GM12878 (cell line): ENCODE results near the gene CALD1. TPM values are rescaled to one million over a fixed set of nuclear protein-coding genes. Genes with fewer than 3 reads are reported as not detected.

Source experiments
- ATAC-seq: fragments of 200-7000 bp; cut with Tn5 transposase; 3 replicates; pipeline ENCODE4 v1.9.1; 2020; ENCODE audit warnings: mild to moderate bottlenecking, moderate library complexity
- BruUV-seq: library from RNA; stranded (reverse); fragments of 400-500 nt; replicated peaks from 2 replicates; lab custom pipeline; 2021; lab: Mats Ljungman, UMichigan
- CTCF ChIA-PET: fragments of 300-600 bp; sonication (Branson Sonifier 250); formaldehyde crosslinking; extraction: SDS; loops from one replicate; lab custom pipeline; 2021; ENCODE audit warnings: inconsistent platforms; lab: Yijun Ruan, JAX
- POLR2A ChIA-PET: fragments of 350-600 bp; formaldehyde crosslinking; extraction: SDS; loops from one replicate; lab custom pipeline; 2021; ENCODE audit warnings: inconsistent platforms; lab: Charles Lee
- RAD21 ChIA-PET: fragments of 300-600 bp; sonication (Branson Sonifier 250); formaldehyde crosslinking; loops from one replicate; lab custom pipeline; 2023; ENCODE audit warnings: antibody characterized with exemption; ENCODE audit not compliant: unreplicated experiment; lab: Charles Lee
- SMC1A ChIA-PET: fragments of 300-600 bp; sonication (Branson Sonifier 250); formaldehyde crosslinking; loops from one replicate; lab custom pipeline; 2023; ENCODE audit not compliant: unreplicated experiment, uncharacterized antibody; lab: Charles Lee
- DNase-seq: peaks from one replicate; pipeline ENCODE4 v3.0.0-alpha.2; 2011; ENCODE audit warnings: low read depth, low spot score
- FAIRE-seq: peaks from 3 replicates; lab custom pipeline; 2011; peaks lifted over from hg19 to GRCh38; lab: Jason Lieb, UNC
- H2AFZ ChIP-seq: 2 replicates; pipeline ENCODE4 v1.6.0; 2011; ENCODE audit warnings: low read depth, low read length, control low read depth; ENCODE audit not compliant: control insufficient read depth
- H3K27ac ChIP-seq: 2 replicates; pipeline ENCODE4 v1.5.1; 2011; ENCODE audit warnings: control low read depth; ENCODE audit not compliant: control insufficient read depth, insufficient read depth
- H3K27me3 ChIP-seq, 2 experiments: replicated peaks in 1 of 2; 2 replicates each; pipeline versions ENCODE4 v1.6.0 to v1.6.1; 2011; ENCODE audit warnings: low read length in 1 of 2; ENCODE audit not compliant: control insufficient read depth in 2 of 2, insufficient read depth in 2 of 2
- H3K36me3 ChIP-seq, 2 experiments: 2 replicates each; pipeline ENCODE4 v1.5.1; 2011; ENCODE audit warnings: low read length in 1 of 2; ENCODE audit not compliant: control insufficient read depth in 2 of 2, insufficient read depth in 2 of 2
- H3K4me1 ChIP-seq: 2 replicates; pipeline ENCODE4 v1.6.1; 2011; ENCODE audit warnings: mild to moderate bottlenecking, low read length, moderate library complexity, mixed read lengths; ENCODE audit not compliant: control insufficient read depth, insufficient read depth
- H3K4me2 ChIP-seq: 2 replicates; pipeline ENCODE4 v1.6.0; 2011; ENCODE audit warnings: control low read depth; ENCODE audit not compliant: control insufficient read depth, insufficient read depth
- H3K4me3 ChIP-seq: fragments of 200-600 bp; sonication (generic); 2 replicates; pipeline ENCODE4 v1.5.1; 2016
- H3K79me2 ChIP-seq: 2 replicates; pipeline ENCODE4 v1.6.0; 2011; ENCODE audit warnings: low read length; ENCODE audit not compliant: control insufficient read depth, insufficient read depth
- H3K9ac ChIP-seq: 2 replicates; pipeline ENCODE4 v1.8.0; 2011; ENCODE audit warnings: low read length, control low read depth, mixed read lengths; ENCODE audit not compliant: control insufficient read depth, insufficient read depth
- H3K9me3 ChIP-seq: replicated peaks from 3 replicates; pipeline ENCODE4 v1.5.1; 2011; ENCODE audit warnings: mild to moderate bottlenecking, low read length; ENCODE audit not compliant: control insufficient read depth, insufficient read depth
- H4K20me1 ChIP-seq: 2 replicates; pipeline ENCODE4 v1.6.0; 2011; ENCODE audit not compliant: control insufficient read depth, insufficient read depth
- ASH2L ChIP-seq: fragments of 300-600, 200-600 bp; sonication (generic); IDR thresholded peaks from 2 replicates; pipeline ENCODE4 v1.6.1; 2017; ENCODE audit warnings: low read depth, mild to moderate bottlenecking, borderline replicate concordance
- CREM ChIP-seq: IDR thresholded peaks from 2 replicates; pipeline ENCODE4 v1.6.1; 2014; ENCODE audit warnings: antibody characterized with exemption, low read depth
- DPF2 ChIP-seq: fragments of 450-650 bp; IDR thresholded peaks from 2 replicates; pipeline ENCODE4 v1.6.1; 2017; ENCODE audit warnings: mild to moderate bottlenecking
- HCFC1 ChIP-seq: fragments of 150-350 bp; IDR thresholded peaks from 2 replicates; pipeline ENCODE4 v1.6.1; 2014; ENCODE audit warnings: low read length
- KLF5 ChIP-seq: fragments of 450-650 bp; IDR thresholded peaks from 2 replicates; pipeline ENCODE4 v1.6.1; 2014; ENCODE audit warnings: mild to moderate bottlenecking; ENCODE audit not compliant: partially characterized antibody
- NR2C1 ChIP-seq: fragments of 450-650 bp; IDR thresholded peaks from 2 replicates; pipeline ENCODE4 v1.6.1; 2017; ENCODE audit warnings: antibody characterized with exemption, mild to moderate bottlenecking, moderate library complexity
- RBBP5 ChIP-seq: fragments of 200-600 bp; sonication (generic); conservative IDR thresholded peaks from 2 replicates; pipeline ENCODE4 v1.6.1; 2016
- WGBS: methylation state at CpG from one replicate; pipeline ENCODE4 v1.1.6; 2016; ENCODE audit warnings: low lambda C conversion rate; ENCODE audit not compliant: insufficient replicate concordance, insufficient coverage; ENCODE audit errors: missing lambda C conversion rate; 5-methylcytosine and 5-hydroxymethylcytosine counted together
- in situ Hi-C: fragments of 300-500 bp; cut with MboI; formaldehyde crosslinking; loops from 9 replicates; pipeline ENCODE4 v1.14.3; 2018; ENCODE audit warnings: mixed read lengths
- intact Hi-C: fragments of 100-400 bp; cut with micrococcal nuclease; formaldehyde crosslinking; loops from one replicate; pipeline ENCODE4 v1.14.2; 2022; ENCODE audit not compliant: unreplicated experiment
- polyA plus RNA-seq, 11 experiments: library from polyadenylated mRNA; depleted of rRNA in 4 of 11; unstranded in 6 of 11; stranded (reverse) in 5 of 11; fragments of >200 nt; fragmentation: Nextera tagmentation in 4 of 11; fragmentation: Illumina TruSeq in 1 of 11; extraction: Ambion mirVana in 4 of 11; extraction: Trizol in 1 of 11; gene quantifications; 1 replicate in 1 of 11; 2 replicates in 10 of 11; pipeline versions ENCODE4 v1.2.1 to v1.2.3, GENCODE V29; 2011 to 2016; ENCODE audit warnings: inconsistent platforms in 2 of 11, missing spikeins in 2 of 11, low read depth in 1 of 11
- total RNA-seq, 4 experiments: library from RNA; depleted of rRNA in 3 of 4; stranded (reverse); fragments of >200 nt in 3 of 4; fragmentation: Illumina TruSeq in 1 of 4; extraction: Trizol in 1 of 4; gene quantifications; 2 replicates each; pipeline versions ENCODE4 v1.2.1 to v1.2.3, GENCODE V29; 2013 to 2021
- TF ChIP-seq, protein P1 (sequence below): IDR thresholded peaks from 2 replicates; pipeline ENCODE4 v1.6.1; 2011; ENCODE audit warnings: low read depth, low read length, improper control_type of control experiment, borderline replicate concordance
- TF ChIP-seq, protein P2 (sequence below): fragments of 450-650 bp; formaldehyde crosslinking; IDR thresholded peaks from 2 replicates; pipeline ENCODE4 v1.4.0; 2020; ENCODE audit warnings: mild to moderate bottlenecking, moderate library complexity
- TF ChIP-seq, protein P3 (sequence below): fragments of 450-650 bp; IDR thresholded peaks from 2 replicates; pipeline ENCODE4 v1.6.1; 2016; ENCODE audit warnings: mild to moderate bottlenecking

The CALD1 gene
- total and polyA plus RNA-seq, 10 of the 15 experiments (the other 5 are each of a cell fraction or from before 2014, with no cell fraction given), result 0.03 to 1.3 (median 0.22) TPM

- H4K20me1 ChIP-seq, result no peaks in the 10 kb centered on the region
- no peaks in the 10 kb centered on the region for H3K79me2 ChIP-seq
- 23% methylated on average over 2 of the region's 2 CpGs for WGBS
- DNase-seq, result no peak
- SMC1A ChIA-PET, result interaction anchor here (0.6 to 1.4 kb wide), 4 partner anchors 61 to 158 kb away, joined by 3 to 6 read pairs (median 3); partner anchors contain the start of gene AGBL3
- CTCF ChIA-PET, result interaction anchor here (0.6 to 1.3 kb wide), 3 partner anchors 51 to 119 kb away, joined by 3 to 4 read pairs (median 3); no protein-coding TSS in a partner anchor
- no peak overlapping the region for H3K9ac ChIP-seq
- RAD21 ChIA-PET, result no interaction called here
- H3K27ac ChIP-seq, result no peak overlapping the region
- H3K9me3 ChIP-seq, result no peaks in the 10 kb centered on the region
- intact Hi-C loops, result no loop called here
- H3K4me2 ChIP-seq, result no peak overlapping the region
- TF ChIP-seq HCFC1, result no peak
- no peak for TF ChIP-seq ASH2L
- no peaks in the 10 kb centered on the region for H3K27me3 ChIP-seq
- no peaks in the 10 kb centered on the region for H3K36me3 ChIP-seq
- BruUV-seq, result no TSS peak
- H2AFZ ChIP-seq, result no peak overlapping the region
- POLR2A ChIA-PET, result no interaction called here
- FAIRE-seq, result no peak
- no peaks in the 10 kb centered on the region for H3K4me1 ChIP-seq
- H3K4me3 ChIP-seq, result no peak overlapping the region
- in situ Hi-C loops, result no loop called here
- no peak for ATAC-seq
Observed at GRCh38 chr7:134828361-134828760, 48.9 kb downstream of the CALD1 start.

DNA sequence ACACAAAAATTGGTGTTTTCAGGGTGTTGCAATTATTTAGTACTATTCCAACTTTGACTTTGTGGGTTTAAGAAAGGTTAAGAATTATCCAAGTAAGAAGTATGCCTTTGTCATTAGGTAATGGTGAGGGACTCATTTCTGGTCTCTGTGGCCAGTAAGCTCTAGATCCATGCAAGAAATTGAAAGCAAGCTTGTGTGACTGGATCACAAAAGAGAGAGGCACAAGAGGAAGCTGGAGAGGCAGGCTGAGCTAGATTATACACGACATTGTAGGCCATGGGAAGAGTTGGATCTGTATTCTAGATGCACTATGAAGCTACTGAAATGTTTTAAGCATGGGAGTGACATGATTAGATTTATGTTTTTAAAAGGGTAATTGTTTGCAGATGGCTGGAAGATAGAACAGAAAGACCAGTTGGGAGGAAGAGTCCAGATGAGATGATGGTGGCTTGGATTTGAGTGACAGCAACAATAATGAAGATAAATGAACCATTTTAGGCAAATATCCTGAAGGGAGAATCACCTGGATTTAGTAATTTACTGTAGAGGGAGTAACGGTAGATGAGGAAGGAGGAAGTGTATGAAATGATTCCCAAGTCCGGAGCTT is 50.0 kb downstream of the CALD1 start:
- H3K27me3 ChIP-seq, result no peaks in the 10 kb centered on the region
- ChIA-PET CTCF (interaction anchor here (0.6 to 0.7 kb wide), 3 partner anchors 27 to 115 kb away, joined by 3 read pairs; no protein-coding TSS in a partner anchor), SMC1A (interaction anchor here (0.9 to 1.4 kb wide), 5 partner anchors 12 to 143 kb away, joined by 3 to 6 read pairs (median 3); no protein-coding TSS in a partner anchor), POLR2A (no interaction called here), RAD21 (no interaction called here)
- in situ Hi-C loops, result no loop called here
- H2AFZ ChIP-seq, result no peak overlapping the region
- H3K36me3 ChIP-seq, result no peaks in the 10 kb centered on the region
- H3K79me2 ChIP-seq, result no peaks in the 10 kb centered on the region
- ATAC-seq (no peak), FAIRE-seq (no peak), DNase-seq (no peak)
- no peaks in the 10 kb centered on the region for H4K20me1 ChIP-seq
- H3K9me3 ChIP-seq, result no peaks in the 10 kb centered on the region
- H3K4me2 ChIP-seq, result no peak overlapping the region
- H3K4me3 ChIP-seq, result no peak overlapping the region
- WGBS, result 41% methylated on average over 3 of the region's 3 CpGs
- no TSS peak for BruUV-seq
- H3K27ac ChIP-seq, result no peak overlapping the region
- H3K4me1 ChIP-seq, result no peaks in the 10 kb centered on the region
- no peak overlapping the region for H3K9ac ChIP-seq
- intact Hi-C loops, result no loop called here
- TF ChIP-seq, protein P1, sequence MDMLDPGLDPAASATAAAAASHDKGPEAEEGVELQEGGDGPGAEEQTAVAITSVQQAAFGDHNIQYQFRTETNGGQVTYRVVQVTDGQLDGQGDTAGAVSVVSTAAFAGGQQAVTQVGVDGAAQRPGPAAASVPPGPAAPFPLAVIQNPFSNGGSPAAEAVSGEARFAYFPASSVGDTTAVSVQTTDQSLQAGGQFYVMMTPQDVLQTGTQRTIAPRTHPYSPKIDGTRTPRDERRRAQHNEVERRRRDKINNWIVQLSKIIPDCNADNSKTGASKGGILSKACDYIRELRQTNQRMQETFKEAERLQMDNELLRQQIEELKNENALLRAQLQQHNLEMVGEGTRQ, result no peak
- TF ChIP-seq, protein P2, sequence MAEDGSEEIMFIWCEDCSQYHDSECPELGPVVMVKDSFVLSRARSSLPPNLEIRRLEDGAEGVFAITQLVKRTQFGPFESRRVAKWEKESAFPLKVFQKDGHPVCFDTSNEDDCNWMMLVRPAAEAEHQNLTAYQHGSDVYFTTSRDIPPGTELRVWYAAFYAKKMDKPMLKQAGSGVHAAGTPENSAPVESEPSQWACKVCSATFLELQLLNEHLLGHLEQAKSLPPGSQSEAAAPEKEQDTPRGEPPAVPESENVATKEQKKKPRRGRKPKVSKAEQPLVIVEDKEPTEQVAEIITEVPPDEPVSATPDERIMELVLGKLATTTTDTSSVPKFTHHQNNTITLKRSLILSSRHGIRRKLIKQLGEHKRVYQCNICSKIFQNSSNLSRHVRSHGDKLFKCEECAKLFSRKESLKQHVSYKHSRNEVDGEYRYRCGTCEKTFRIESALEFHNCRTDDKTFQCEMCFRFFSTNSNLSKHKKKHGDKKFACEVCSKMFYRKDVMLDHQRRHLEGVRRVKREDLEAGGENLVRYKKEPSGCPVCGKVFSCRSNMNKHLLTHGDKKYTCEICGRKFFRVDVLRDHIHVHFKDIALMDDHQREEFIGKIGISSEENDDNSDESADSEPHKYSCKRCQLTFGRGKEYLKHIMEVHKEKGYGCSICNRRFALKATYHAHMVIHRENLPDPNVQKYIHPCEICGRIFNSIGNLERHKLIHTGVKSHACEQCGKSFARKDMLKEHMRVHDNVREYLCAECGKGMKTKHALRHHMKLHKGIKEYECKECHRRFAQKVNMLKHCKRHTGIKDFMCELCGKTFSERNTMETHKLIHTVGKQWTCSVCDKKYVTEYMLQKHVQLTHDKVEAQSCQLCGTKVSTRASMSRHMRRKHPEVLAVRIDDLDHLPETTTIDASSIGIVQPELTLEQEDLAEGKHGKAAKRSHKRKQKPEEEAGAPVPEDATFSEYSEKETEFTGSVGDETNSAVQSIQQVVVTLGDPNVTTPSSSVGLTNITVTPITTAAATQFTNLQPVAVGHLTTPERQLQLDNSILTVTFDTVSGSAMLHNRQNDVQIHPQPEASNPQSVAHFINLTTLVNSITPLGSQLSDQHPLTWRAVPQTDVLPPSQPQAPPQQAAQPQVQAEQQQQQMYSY, result no peak
- TF ChIP-seq RBBP5, result no peak
- TF ChIP-seq KLF5, result no peak
- TF ChIP-seq, protein P3, sequence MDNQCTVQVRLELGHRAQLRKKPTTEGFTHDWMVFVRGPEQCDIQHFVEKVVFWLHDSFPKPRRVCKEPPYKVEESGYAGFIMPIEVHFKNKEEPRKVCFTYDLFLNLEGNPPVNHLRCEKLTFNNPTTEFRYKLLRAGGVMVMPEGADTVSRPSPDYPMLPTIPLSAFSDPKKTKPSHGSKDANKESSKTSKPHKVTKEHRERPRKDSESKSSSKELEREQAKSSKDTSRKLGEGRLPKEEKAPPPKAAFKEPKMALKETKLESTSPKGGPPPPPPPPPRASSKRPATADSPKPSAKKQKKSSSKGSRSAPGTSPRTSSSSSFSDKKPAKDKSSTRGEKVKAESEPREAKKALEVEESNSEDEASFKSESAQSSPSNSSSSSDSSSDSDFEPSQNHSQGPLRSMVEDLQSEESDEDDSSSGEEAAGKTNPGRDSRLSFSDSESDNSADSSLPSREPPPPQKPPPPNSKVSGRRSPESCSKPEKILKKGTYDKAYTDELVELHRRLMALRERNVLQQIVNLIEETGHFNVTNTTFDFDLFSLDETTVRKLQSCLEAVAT, result no peak
- TF ChIP-seq CREM, result no peak
- no peak for TF ChIP-seq NR2C1
- TF ChIP-seq DPF2, result no peak
